DOHH2 (cell line): Measurements from ENCODE around the gene CST5.

ENCODE experiments used
- EZH2phosphoT487 ChIP-seq: fragments of 200-600 bp; sonication (generic); IDR thresholded peaks from 2 replicates; pipeline ENCODE4 v1.6.1; 2017; ENCODE audit warnings: borderline replicate concordance, mild to moderate bottlenecking, antibody characterized with exemption, low read length, moderate library complexity, mixed read lengths
- TF ChIP-seq, protein P1 (sequence below): fragments of 200-600 bp; sonication (generic); IDR thresholded peaks from one replicate; pipeline ENCODE4 v1.5.1; 2014; ENCODE audit warnings: antibody characterized with exemption, mild to moderate bottlenecking, low read depth, low read length; ENCODE audit not compliant: poor library complexity, severe bottlenecking

DNA sequence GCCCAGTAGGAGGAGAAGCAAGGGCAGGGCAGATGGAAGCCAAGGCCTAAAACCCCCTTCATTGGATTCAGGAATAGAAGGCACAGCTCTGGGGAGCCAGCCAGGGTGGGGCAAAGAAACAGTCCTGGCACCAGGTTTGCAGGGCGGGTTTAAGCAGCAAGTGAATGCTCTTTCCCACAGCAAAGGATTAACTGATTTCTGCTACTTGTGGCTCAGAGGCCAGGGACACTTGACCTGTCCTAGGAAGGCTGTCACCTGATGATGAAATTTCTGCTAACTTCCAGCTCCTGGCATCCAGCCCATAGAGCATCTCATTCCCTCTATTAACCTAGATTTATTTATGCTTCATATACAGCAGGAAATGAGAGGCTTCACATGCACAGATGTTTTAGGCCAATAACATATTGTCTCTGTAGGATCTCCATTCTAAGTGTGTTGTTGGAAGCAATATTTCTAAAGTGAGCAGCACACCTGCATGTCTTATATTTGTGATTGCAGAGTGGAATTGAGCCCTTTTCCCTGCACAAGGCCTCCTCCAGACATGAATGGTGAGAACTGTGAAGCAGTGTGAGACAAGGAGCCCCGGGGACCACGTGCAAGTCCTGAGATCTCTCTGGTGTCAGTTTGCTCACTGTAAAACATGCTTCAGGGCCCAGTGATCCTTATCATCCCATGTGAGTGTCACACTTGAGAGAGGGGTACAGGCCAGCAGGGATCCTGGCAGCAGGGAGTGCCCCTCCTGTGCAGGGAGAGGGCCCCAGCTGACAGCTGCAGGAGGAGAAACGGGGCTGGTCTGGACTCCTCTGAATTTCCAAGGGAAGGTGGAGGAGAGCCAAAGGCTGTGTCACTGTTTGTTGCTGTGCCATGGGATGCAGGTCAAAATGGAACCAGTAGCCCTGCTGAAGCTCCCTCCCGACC is 41.1 kb upstream of the CST5 start:
- TF ChIP-seq, protein P1, sequence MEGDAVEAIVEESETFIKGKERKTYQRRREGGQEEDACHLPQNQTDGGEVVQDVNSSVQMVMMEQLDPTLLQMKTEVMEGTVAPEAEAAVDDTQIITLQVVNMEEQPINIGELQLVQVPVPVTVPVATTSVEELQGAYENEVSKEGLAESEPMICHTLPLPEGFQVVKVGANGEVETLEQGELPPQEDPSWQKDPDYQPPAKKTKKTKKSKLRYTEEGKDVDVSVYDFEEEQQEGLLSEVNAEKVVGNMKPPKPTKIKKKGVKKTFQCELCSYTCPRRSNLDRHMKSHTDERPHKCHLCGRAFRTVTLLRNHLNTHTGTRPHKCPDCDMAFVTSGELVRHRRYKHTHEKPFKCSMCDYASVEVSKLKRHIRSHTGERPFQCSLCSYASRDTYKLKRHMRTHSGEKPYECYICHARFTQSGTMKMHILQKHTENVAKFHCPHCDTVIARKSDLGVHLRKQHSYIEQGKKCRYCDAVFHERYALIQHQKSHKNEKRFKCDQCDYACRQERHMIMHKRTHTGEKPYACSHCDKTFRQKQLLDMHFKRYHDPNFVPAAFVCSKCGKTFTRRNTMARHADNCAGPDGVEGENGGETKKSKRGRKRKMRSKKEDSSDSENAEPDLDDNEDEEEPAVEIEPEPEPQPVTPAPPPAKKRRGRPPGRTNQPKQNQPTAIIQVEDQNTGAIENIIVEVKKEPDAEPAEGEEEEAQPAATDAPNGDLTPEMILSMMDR, result no peak
- TF ChIP-seq EZH2phosphoT487, result no peak
